Panc1 (cell line): Measurements from ENCODE around the gene PGBD5.

Experiments
- CTCF ChIP-seq: fragments of 450-650 bp; IDR thresholded peaks from 2 replicates; pipeline ENCODE4 v1.5.1; 2017; ENCODE audit warnings: mild to moderate bottlenecking
- POLR2AphosphoS5 ChIP-seq: IDR thresholded peaks from 2 replicates; pipeline ENCODE4 v1.6.1; 2012; ENCODE audit warnings: mild to moderate bottlenecking, low read depth, low read length, moderate library complexity
- REST ChIP-seq, 2 experiments: IDR thresholded peaks; 2 replicates each; pipeline ENCODE4 v1.6.1; 2011 to 2012; ENCODE audit warnings: low read depth in 2 of 2, control low read depth in 1 of 2, low read length in 1 of 2, mild to moderate bottlenecking in 1 of 2, moderate library complexity in 1 of 2; ENCODE audit not compliant: insufficient read depth in 1 of 2
- SIN3A ChIP-seq: IDR thresholded peaks from 2 replicates; pipeline ENCODE4 v1.6.1; 2012; ENCODE audit warnings: low read depth, mild to moderate bottlenecking, low read length, moderate library complexity, borderline replicate concordance; ENCODE audit not compliant: insufficient read depth

- TF ChIP-seq CTCF (no peak), POLR2AphosphoS5 (no peak), SIN3A (no peak), REST (IDR thresholded peaks at IDR 0.05; ENCODE audit: insufficient read depth in 1 of 2, low read depth in 2 of 2, low read length in 1 of 2) (no peak)
Observed at GRCh38 chr1:230300322-230301301, 125.5 kb downstream of the PGBD5 start.
